Colonic mucosa (tissue), 4 donors: ENCODE measurements around the gene PKP1. TPM values are rescaled to one million over a fixed set of nuclear protein-coding genes. Genes with fewer than 3 reads are reported as not detected.

Source experiments
- DNase-seq: peaks from one replicate; pipeline ENCODE4 v3.0.0-alpha.2; 2020
- H3K27ac ChIP-seq: fragments of 200-600 bp; one replicate; pipeline ENCODE4 v1.8.0; 2021
- H3K27me3 ChIP-seq: fragments of 200-600 bp; one replicate; pipeline ENCODE4 v1.8.0; 2021
- H3K36me3 ChIP-seq: fragments of 200-600 bp; one replicate; pipeline ENCODE4 v1.8.0; 2021
- H3K4me1 ChIP-seq: fragments of 200-600 bp; one replicate; pipeline ENCODE4 v1.8.0; 2021; ENCODE audit warnings: mild to moderate bottlenecking
- H3K4me3 ChIP-seq: fragments of 200-600 bp; one replicate; pipeline ENCODE4 v1.8.0; 2021
- H3K9ac ChIP-seq, 2 donors: one replicate each; pipeline ENCODE4 v1.7.0; 2013; ENCODE audit warnings: control low read depth in 2 of 2, low read depth in 2 of 2, low read length in 2 of 2
- H3K9me3 ChIP-seq: fragments of 200-600 bp; one replicate; pipeline ENCODE4 v1.8.0; 2021
- CTCF ChIP-seq: fragments of 200-600 bp; IDR thresholded peaks from one replicate; pipeline ENCODE4 v1.8.0; 2022; ENCODE audit warnings: antibody characterized with exemption, mild to moderate bottlenecking
- intact Hi-C: fragments of 100-400 bp; cut with DNase I; formaldehyde crosslinking; loops from one replicate; pipeline ENCODE4 v1.14.1; 2022
- total RNA-seq, 2 donors: library from RNA; stranded (reverse); fragmentation: NEBNext Ultra II Directional in 1 of 2; extraction: Animal tissue kit (Norgen Biotek cat#: 25700) in 1 of 2; gene quantifications; one replicate each; pipeline ENCODE4 v1.2.1, GENCODE V29; 2021
- donor health status: healthy.
- donor health status: DM: no; HTN: no; CAD: no.
- donor health status: DM: no; HTN: no; CAD: no.

The PKP1 gene
- total RNA-seq, 2 donors from 2014 or later = 0.54 to 0.74 TPM

DNA sequence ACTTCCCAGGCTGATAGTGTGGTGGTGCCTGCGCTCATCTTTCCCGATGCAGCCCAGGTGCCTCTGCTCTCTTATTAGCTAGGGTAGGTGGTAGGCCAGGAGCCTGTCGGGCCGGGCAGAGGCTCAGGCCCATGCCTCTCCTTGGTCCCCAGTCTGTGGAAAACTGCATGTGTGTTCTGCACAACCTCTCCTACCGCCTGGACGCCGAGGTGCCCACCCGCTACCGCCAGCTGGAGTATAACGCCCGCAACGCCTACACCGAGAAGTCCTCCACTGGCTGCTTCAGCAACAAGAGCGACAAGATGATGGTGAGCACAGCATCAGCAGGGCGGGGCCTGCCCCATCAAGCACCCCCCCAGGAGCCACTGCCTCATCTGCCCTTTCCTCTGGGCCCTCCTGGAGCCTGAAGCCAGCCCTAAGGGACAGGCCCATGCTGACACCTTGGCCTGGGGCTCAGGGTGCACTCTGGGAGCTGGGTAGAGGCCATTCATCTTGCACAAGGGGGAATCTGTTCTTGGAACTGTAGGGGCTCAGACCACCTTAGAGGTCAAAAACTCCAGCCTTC lies 38.6 kb downstream of the PKP1 start:
- TF ChIP-seq CTCF = no peak
- intact Hi-C loops = no loop called here
- no peak overlapping the region for H3K4me3 ChIP-seq
- no peak overlapping the region for H3K27ac ChIP-seq
- no peaks in the 10 kb centered on the region for H3K4me1 ChIP-seq
- H3K36me3 ChIP-seq = no peaks in the 10 kb centered on the region
- H3K9ac ChIP-seq = no peak overlapping the region
- no peaks in the 10 kb centered on the region for H3K27me3 ChIP-seq
- DNase-seq = no peak
- no peaks in the 10 kb centered on the region for H3K9me3 ChIP-seq

DNA sequence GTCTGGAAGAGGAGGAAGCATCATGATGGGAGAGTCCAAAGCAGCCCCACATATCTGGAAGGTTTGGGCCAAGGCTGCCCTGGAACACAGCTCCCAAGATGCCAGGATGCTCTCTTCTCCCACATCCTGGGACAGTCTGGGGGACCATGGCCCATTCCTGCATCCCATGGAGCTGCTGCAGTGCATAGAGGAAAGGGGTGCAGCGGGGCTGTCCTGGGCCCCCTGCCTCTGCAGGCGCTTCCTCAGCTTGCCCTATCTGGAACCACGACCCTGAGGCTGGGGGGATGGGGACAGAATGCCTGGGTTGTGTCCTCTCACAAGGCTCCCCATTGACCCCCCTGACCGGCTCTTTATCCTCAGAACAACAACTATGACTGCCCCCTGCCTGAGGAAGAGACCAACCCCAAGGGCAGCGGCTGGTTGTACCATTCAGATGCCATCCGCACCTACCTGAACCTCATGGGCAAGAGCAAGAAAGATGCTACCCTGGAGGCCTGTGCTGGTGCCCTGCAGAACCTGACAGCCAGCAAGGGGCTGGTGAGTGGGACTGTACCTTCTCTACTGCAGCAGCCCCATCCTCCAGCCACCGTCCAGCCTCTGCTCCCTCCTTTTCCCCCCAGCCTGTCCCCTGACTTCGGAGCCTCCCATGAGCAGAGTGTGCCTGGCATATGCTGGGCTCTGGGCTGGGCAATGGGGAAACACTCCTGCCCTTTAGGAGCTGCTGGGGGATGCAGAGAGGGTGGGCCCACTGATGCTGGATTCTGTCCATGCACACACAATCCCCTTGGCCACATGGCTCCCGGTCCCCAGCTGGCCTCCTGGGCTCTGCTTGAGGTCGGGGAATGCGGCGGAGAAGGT lies 39.6 kb downstream of the PKP1 start:
- no peak overlapping the region for H3K9ac ChIP-seq
- no peak for DNase-seq
- H3K27ac ChIP-seq = no peak overlapping the region
- H3K36me3 ChIP-seq = no peaks in the 10 kb centered on the region
- intact Hi-C loops = no loop called here
- no peak overlapping the region for H3K4me3 ChIP-seq
- TF ChIP-seq CTCF = no peak
- no peaks in the 10 kb centered on the region for H3K4me1 ChIP-seq
- no peaks in the 10 kb centered on the region for H3K27me3 ChIP-seq
- no peaks in the 10 kb centered on the region for H3K9me3 ChIP-seq

DNA sequence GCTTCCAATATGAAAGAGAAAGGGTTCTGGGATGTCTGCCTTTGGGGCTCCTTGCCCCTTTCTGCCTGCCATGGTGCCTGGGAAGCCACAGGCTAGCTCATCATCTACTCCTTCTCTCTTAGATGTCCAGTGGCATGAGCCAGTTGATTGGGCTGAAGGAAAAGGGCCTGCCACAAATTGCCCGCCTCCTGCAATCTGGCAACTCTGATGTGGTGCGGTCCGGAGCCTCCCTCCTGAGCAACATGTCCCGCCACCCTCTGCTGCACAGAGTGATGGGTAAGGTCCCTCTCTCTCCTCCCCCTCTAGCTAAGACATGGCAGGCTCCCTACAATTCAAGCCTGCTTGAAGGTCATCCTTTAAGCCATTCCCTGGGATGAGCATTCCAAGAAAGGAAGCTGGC lies 41.0 kb downstream of the PKP1 start:
- Histone ChIP-seq H3K9ac (no peak overlapping the region), H3K36me3 (no peaks in the 10 kb centered on the region), H3K4me1 (no peaks in the 10 kb centered on the region), H3K9me3 (no peaks in the 10 kb centered on the region), H3K4me3 (no peak overlapping the region), H3K27me3 (no peaks in the 10 kb centered on the region), H3K27ac (no peak overlapping the region)
- intact Hi-C loops = no loop called here
- no peak for DNase-seq
- TF ChIP-seq CTCF = no peak

GRCh38 chr1:201324821-201325677 lies 41.7 kb downstream of the PKP1 start:
- Histone ChIP-seq H3K4me1 (no peaks in the 10 kb centered on the region), H3K4me3 (no peak overlapping the region), H3K27me3 (no peaks in the 10 kb centered on the region), H3K9ac (no peak overlapping the region), H3K9me3 (no peaks in the 10 kb centered on the region), H3K27ac (no peak overlapping the region), H3K36me3 (no peaks in the 10 kb centered on the region)
- intact Hi-C loops = no loop called here
- no peak for DNase-seq
- no peak for TF ChIP-seq CTCF

- no peaks in the 10 kb centered on the region for H3K9me3 ChIP-seq
- H3K27ac ChIP-seq = no peak overlapping the region
- no peak for TF ChIP-seq CTCF
- H3K9ac ChIP-seq = no peak overlapping the region
- no peak for DNase-seq
- H3K36me3 ChIP-seq = no peaks in the 10 kb centered on the region
- intact Hi-C loops = no loop called here
- H3K4me1 ChIP-seq = no peaks in the 10 kb centered on the region
- no peak overlapping the region for H3K4me3 ChIP-seq
- no peaks in the 10 kb centered on the region for H3K27me3 ChIP-seq
Measured at GRCh38 chr1:201325678-201326060, 42.4 kb downstream of the PKP1 start.
